H1 (cell line): ENCODE data around the gene OSBPL6. TPM values are rescaled to one million over a fixed set of nuclear protein-coding genes. Genes with fewer than 3 reads are reported as not detected.
A peak's percentile ranks its signal among the peaks of the same experiment; 100 is the strongest.

Source experiments
- CHD7 ChIP-seq: fragments of 300-600 bp; sonication (generic); IDR thresholded peaks from 2 replicates; pipeline ENCODE4 v1.7.1; 2012; ENCODE audit warnings: low read length, moderate library complexity, mild to moderate bottlenecking, inconsistent platforms; ENCODE audit not compliant: insufficient replicate concordance
- CREB1 ChIP-seq: IDR thresholded peaks from 2 replicates; pipeline ENCODE4 v1.6.1; 2012; ENCODE audit warnings: inconsistent platforms
- GABPA ChIP-seq: IDR thresholded peaks from 2 replicates; pipeline ENCODE4 v1.6.1; 2011; ENCODE audit warnings: mild to moderate bottlenecking, low read length, moderate library complexity, borderline replicate concordance; ENCODE audit not compliant: insufficient read depth
- JUND ChIP-seq: IDR thresholded peaks from 2 replicates; pipeline ENCODE4 v1.6.1; 2011; ENCODE audit warnings: mild to moderate bottlenecking, improper control_type of control experiment, low read length
- POU5F1 ChIP-seq: IDR thresholded peaks from 2 replicates; pipeline ENCODE4 v1.6.1; 2011; ENCODE audit warnings: low read depth, mild to moderate bottlenecking, low read length, moderate library complexity
- RBBP5 ChIP-seq: IDR thresholded peaks from 2 replicates; pipeline ENCODE4 v1.7.1; 2012; ENCODE audit warnings: low read depth, mild to moderate bottlenecking, inconsistent platforms, low read length, moderate library complexity, borderline replicate concordance
- RFX5 ChIP-seq: IDR thresholded peaks from 2 replicates; pipeline ENCODE4 v1.6.1; 2011; ENCODE audit warnings: low read depth, low read length, improper control_type of control experiment, borderline replicate concordance
- RNF2 ChIP-seq: fragments of 200-900, 300-1000 bp; sonication (generic); IDR thresholded peaks from 2 replicates; pipeline ENCODE4 v1.7.1; 2016; ENCODE audit warnings: borderline replicate concordance, low read depth, mild to moderate bottlenecking, antibody characterized with exemption, low read length; ENCODE audit not compliant: poor library complexity, severe bottlenecking; ENCODE audit errors: missing control alignments
- SIX5 ChIP-seq: IDR thresholded peaks from 2 replicates; pipeline ENCODE4 v1.6.1; 2011; ENCODE audit warnings: mild to moderate bottlenecking, low read depth, low read length
- TBP ChIP-seq: IDR thresholded peaks from 2 replicates; pipeline ENCODE4 v1.6.1; 2011; ENCODE audit warnings: low read depth, low read length, improper control_type of control experiment
- YY1 ChIP-seq: IDR thresholded peaks from 2 replicates; pipeline ENCODE4 v1.6.1; 2011; ENCODE audit warnings: low read depth, mild to moderate bottlenecking, low read length
- polyA plus RNA-seq, 7 experiments: library from polyadenylated mRNA; depleted of rRNA in 3 of 7; stranded (reverse) in 5 of 7; unstranded in 2 of 7; fragments of >200 nt in 5 of 7; fragments of 200-250 nt in 2 of 7; gene quantifications; 1 replicate in 5 of 7; 2 replicates in 1 of 7; 4 replicates in 1 of 7; pipeline versions ENCODE4 v1.2.1 to v1.2.3, GENCODE V29; 2011 to 2013; ENCODE audit warnings: missing spikeins in 2 of 7, mixed read lengths in 2 of 7
- total RNA-seq: library from RNA; stranded (reverse); fragmentation: NEBNext Ultra II Directional; extraction: Animal tissue kit (Norgen Biotek cat#: 25700); gene quantifications from 2 replicates; pipeline ENCODE4 v1.2.1, GENCODE V29; 2021

Gene OSBPL6
- total and polyA plus RNA-seq, 2 of the 8 experiments (the other 6 are each of a cell fraction or from before 2014, with no cell fraction given), result 1.7 to 5.6 TPM

GRCh38 chr2:178450774-178451525, 256.6 kb downstream of the OSBPL6 start, which contains the start of the genes PJVK and PRKRA (continued):
- TF ChIP-seq CHD7 (no peak), RBBP5 (no peak), RFX5 (no peak), SIX5 (no peak), JUND (no peak), RNF2 (no peak), POU5F1 (no peak), YY1 (no peak), TBP (peak; percentile 54), GABPA (no peak), CREB1 (no peak)
